ENCODE measurements around the gene DNM2.

Gene DNM2

DNA sequence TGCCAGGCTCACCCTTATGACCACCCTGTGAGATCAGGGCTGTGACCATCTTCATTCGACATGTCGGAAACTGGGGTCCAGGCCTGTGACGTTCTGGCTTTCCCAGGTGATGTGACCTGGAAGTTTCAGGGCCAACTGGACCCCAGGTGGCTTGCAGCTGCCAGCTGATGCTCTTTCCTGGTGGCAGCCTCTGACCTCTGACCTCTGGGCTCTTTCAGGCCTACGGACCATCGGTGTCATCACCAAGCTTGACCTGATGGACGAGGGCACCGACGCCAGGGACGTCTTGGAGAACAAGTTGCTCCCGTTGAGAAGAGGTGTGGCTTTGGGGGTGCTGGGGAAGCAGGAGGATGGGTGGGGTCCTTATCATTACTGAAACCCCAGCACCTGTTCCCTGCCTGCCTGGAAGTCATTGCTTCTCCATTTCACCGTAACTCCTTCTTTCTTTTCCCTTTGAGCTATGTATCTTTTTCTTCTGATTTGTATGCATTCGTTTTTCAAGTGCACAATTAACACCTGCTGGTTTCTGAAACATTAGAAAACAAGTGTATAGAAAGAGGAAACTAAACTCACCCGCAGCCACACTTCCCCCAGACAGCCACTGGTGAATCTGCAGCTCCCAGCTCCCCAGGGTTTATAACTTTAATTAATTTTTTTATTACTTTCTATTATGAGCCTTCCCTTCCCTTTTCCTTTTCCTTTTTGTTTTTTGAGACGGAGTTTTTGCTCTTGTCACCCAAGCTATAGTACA lies 59.2 kb downstream of the DNM2 start:
- Mint-ChIP-seq H3K4me3 (peak overlapping the region; percentile 2 to 14), H3K27me3 (no peaks in the 10 kb centered on the region), H3K36me3 (peaks cover 42 to 59% of the 10 kb centered on the region in 2 donors), H3K9me3 (no peaks in the 10 kb centered on the region), H3K4me1 (peaks cover 42 to 55% of the 10 kb centered on the region in 2 donors), H3K27ac (peak overlapping the region; percentile 39)
- peak; percentile 82 to 88 for ATAC-seq (replicated peaks)
- DNase-seq = no peak

- H3K4me1 Mint-ChIP-seq = peaks cover 48 to 69% of the 10 kb centered on the region in 2 donors
- H3K9me3 Mint-ChIP-seq = no peaks in the 10 kb centered on the region
- H3K36me3 Mint-ChIP-seq = peaks cover 56 to 68% of the 10 kb centered on the region in 2 donors
- peak overlapping the region; percentile 63 for H3K27ac Mint-ChIP-seq
- no peaks in the 10 kb centered on the region for H3K27me3 Mint-ChIP-seq
- H3K4me3 Mint-ChIP-seq = no peak overlapping the region
- no peak for DNase-seq
- ATAC-seq (replicated peaks) = peak in 1 of 2 donors; percentile 36
Observed at GRCh38 chr19:10780368-10780767, 62.5 kb downstream of the DNM2 start.

DNA sequence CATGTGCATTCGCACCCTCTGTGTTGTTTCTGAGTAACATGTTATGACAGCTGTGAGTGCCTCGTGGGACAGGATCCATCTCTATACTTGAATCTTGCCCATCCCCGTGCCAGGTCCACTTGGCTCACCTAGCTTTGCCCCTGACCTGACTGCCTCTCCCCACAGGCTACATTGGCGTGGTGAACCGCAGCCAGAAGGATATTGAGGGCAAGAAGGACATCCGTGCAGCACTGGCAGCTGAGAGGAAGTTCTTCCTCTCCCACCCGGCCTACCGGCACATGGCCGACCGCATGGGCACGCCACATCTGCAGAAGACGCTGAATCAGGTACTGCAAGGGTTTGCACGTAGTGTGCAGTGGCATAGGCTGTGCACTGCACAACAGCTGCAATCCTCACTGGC lies 64.9 kb downstream of the DNM2 start:
- H3K27ac Mint-ChIP-seq = no peak overlapping the region
- no peaks in the 10 kb centered on the region for H3K27me3 Mint-ChIP-seq
- DNase-seq (no peak), ATAC-seq (replicated peaks) (no peak)
- peaks cover 29 to 59% of the 10 kb centered on the region in 2 donors for H3K4me1 Mint-ChIP-seq
- no peaks in the 10 kb centered on the region for H3K9me3 Mint-ChIP-seq
- peaks cover 60 to 73% of the 10 kb centered on the region in 2 donors for H3K36me3 Mint-ChIP-seq
- H3K4me3 Mint-ChIP-seq = no peak overlapping the region

DNA sequence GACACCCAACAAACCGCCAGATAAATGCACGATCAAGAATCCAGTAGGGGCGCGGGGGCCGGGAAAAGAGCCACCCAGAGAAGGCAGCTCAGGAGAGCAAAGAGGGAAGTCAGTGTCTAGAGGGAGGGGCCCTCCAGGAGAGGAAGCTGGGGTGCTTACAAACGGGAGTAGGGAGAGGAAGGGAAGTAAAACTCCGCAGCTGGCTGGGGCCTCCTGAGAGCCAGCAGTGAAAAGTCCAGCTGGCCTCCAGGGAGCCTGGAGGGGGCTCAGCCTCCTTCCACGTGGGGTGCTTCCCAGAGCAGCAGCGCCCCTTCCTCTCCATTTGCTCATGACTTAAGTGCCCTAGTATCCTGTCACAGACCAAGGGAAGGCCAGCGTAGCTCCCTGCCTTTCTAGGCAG lies 66.4 kb downstream of the DNM2 start:
- peak overlapping the region; percentile 94 for H3K27ac Mint-ChIP-seq

DNA sequence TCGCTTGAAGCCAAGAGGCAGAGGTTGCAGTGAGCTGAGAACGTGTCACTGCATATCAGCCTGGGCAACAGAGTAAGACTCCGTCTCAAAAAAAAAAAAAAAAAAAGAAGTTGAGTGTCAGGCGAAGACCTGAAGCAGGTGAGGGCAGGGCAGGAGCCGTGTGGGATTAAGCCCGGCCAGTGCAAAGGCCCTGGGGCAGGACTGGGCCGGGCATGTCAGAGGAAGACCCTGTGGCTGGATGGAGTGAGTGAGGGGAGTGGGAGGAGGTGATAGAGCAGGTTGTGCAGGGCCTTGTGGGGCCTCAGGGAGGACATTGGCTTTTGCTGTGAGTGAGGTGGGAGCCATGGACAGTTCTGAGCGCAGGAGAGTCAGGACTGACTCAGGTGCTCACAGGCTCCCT lies 70.3 kb downstream of the DNM2 start:
- no peaks in the 10 kb centered on the region for H3K27me3 Mint-ChIP-seq
- H3K36me3 Mint-ChIP-seq = peaks cover 47 to 69% of the 10 kb centered on the region in 2 donors
- no peak for ATAC-seq (replicated peaks)
- H3K27ac Mint-ChIP-seq = peak overlapping the region; percentile 65
- DNase-seq = no peak
- no peak overlapping the region for H3K4me3 Mint-ChIP-seq
- peaks cover 10 to 28% of the 10 kb centered on the region in 2 donors for H3K4me1 Mint-ChIP-seq
- H3K9me3 Mint-ChIP-seq = no peaks in the 10 kb centered on the region

More for the DNA sequence above, 66.4 kb downstream of the DNM2 start:
- no peaks in the 10 kb centered on the region for H3K9me3 Mint-ChIP-seq
- DNase-seq (no peak), ATAC-seq (replicated peaks) (peak; percentile 38 to 62)
- H3K36me3 Mint-ChIP-seq = peaks cover 63 to 85% of the 10 kb centered on the region in 2 donors
- peaks cover 28 to 64% of the 10 kb centered on the region in 2 donors for H3K4me1 Mint-ChIP-seq
- H3K27me3 Mint-ChIP-seq = no peaks in the 10 kb centered on the region
- peak overlapping the region; percentile 11 to 14 for H3K4me3 Mint-ChIP-seq

GRCh38 chr19:10789866-10790265 lies 72.0 kb downstream of the DNM2 start:
- Mint-ChIP-seq H3K4me3 (no peak overlapping the region), H3K36me3 (peaks cover 47 to 67% of the 10 kb centered on the region in 2 donors), H3K9me3 (no peaks in the 10 kb centered on the region), H3K4me1 (peaks cover 2 to 18% of the 10 kb centered on the region in 2 donors), H3K27me3 (no peaks in the 10 kb centered on the region), H3K27ac (no peak overlapping the region)
- ATAC-seq (replicated peaks) = no peak
- no peak for DNase-seq

DNA sequence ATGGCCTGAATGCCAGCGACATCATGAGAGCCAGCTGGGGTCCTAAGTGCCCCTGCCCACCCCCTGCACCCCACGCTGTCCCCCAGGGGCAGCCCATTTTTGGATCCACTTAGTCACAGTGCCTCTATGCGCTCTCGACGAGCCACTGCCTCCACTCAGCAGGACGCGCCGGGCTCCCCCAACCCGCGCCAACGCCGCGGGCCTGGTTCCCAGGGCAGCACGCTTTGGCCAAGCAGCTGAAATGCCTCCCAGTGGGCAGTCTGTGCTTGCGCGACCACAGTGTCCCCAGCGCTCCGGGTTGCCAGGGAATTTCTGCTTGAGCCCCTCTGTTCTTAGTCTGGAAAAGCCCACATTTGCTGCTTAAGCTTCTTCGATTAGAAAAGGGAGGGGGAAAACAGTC lies 78.8 kb downstream of the DNM2 start:
- no peak for DNase-seq
- no peaks in the 10 kb centered on the region for H3K27me3 Mint-ChIP-seq
- H3K9me3 Mint-ChIP-seq = no peaks in the 10 kb centered on the region
- H3K27ac Mint-ChIP-seq = no peak overlapping the region
- H3K36me3 Mint-ChIP-seq = peaks cover 48 to 62% of the 10 kb centered on the region in 2 donors
- ATAC-seq (replicated peaks) = no peak
- no peak overlapping the region for H3K4me3 Mint-ChIP-seq
- H3K4me1 Mint-ChIP-seq = peaks cover 17 to 18% of the 10 kb centered on the region in 2 donors

DNA sequence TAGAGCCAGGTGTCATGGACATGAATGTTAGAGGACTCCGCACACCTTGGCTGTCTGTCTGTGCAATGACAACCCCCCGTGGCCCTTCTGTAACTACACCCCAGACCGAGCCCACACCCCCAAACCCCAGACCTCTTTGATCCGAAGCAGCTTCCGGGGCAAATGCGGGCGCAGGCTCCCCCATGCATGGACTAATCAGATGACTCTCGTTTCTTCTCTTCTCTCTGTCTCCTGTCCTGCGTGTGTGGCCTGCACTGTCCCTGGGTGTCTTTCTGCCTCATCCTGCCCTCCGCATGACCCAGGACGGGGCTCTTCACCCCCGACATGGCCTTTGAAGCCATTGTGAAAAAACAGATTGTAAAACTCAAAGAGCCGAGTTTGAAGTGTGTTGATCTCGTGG lies 79.2 kb downstream of the DNM2 start:
- Mint-ChIP-seq H3K27me3 (no peaks in the 10 kb centered on the region), H3K9me3 (no peaks in the 10 kb centered on the region), H3K4me3 (no peak overlapping the region), H3K27ac (peak overlapping the region; percentile 92), H3K4me1 (peaks cover 17 to 18% of the 10 kb centered on the region in 2 donors), H3K36me3 (peaks cover 47 to 61% of the 10 kb centered on the region in 2 donors)
- ATAC-seq (replicated peaks) = peak in 1 of 2 donors; percentile 1
- no peak for DNase-seq

DNA sequence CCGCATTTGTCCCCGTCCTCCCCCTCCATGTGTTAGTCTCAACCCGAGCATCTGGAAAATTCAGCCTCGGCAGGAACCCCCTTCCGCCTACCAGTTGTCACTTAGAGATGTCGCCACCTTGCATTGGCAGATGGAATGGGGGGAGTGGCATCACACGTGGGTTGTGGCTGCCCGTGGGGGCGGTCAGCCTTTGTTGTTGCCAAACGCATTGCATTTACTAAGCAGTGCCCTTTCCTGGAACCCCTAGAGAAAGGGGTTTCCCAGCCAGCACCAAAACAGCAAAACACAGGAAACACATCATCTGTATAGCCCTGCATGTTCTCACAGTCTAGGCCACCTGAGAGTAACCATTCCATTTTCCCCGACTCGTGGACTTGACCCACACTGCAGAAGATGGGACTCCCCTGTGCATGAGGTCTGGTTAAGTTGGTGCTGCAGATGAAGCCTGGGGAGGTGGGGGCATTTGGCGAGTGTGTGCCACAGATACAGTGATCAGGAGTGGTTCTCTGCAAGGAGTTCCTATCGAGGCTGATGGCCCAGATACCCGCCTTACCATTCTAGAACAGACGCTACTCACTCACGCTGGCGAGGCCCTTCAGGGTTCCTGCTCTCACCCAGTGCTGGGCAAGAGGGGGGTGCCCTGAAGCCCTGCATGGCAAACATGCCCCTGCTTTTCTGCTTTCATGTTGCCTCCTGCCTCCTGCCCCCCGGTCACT lies 79.8 kb downstream of the DNM2 start:
- Mint-ChIP-seq H3K4me3 (peak overlapping the region in 1 of 2 donors; percentile 46), H3K4me1 (peaks cover 17 to 18% of the 10 kb centered on the region in 2 donors), H3K36me3 (peaks cover 43 to 63% of the 10 kb centered on the region in 2 donors), H3K27me3 (no peaks in the 10 kb centered on the region), H3K9me3 (no peaks in the 10 kb centered on the region), H3K27ac (peak overlapping the region; percentile 92)
- DNase-seq (peak; percentile 66), ATAC-seq (replicated peaks) (peak; percentile 98 to 99)

DNA sequence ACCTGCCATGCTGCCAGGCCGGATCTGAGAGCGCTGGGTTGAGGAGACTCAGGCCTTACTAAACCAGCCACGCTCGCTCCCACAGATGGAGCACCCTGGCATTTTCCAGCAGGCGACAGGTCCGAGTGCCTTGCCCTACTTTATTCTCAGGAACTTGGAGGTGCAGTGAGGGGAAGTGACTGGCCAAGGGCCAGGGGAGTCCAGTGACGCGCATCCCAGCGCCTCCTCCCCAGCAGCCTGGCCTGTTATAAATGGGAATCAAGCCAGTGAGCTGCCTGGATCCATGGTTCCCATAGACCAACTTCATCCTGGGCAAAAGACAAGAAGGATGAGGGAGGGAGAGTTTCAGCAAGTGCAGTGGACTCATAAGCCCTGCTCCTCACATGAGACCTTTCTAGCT lies 82.6 kb downstream of the DNM2 start:
- H3K9me3 Mint-ChIP-seq = no peaks in the 10 kb centered on the region
- H3K36me3 Mint-ChIP-seq = peaks cover 37 to 67% of the 10 kb centered on the region in 2 donors
- no peak overlapping the region for H3K4me3 Mint-ChIP-seq
- H3K4me1 Mint-ChIP-seq = peaks cover 14 to 18% of the 10 kb centered on the region in 2 donors
- DNase-seq (no peak), ATAC-seq (replicated peaks) (no peak)
- no peaks in the 10 kb centered on the region for H3K27me3 Mint-ChIP-seq
- H3K27ac Mint-ChIP-seq = no peak overlapping the region

DNA sequence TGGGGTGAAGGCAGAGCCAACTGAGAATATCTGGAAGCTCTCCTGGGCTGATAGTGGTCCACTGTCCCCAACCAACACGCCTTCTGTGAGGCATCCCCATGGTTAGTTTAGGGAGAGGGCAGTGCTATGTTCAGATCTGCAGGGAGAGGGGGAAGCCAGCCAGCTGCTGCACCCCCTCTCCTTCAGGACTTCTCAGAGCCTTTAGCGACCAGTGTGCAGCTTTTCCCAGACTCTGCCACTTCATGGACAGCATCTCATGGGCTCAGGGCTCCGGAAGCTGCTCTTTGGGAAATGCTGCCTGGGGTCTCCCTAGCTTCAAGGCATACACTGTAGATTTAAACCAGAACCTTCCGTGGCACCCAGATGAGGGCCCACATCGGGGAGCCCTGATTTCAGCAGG lies 84.6 kb downstream of the DNM2 start:
- DNase-seq (no peak), ATAC-seq (replicated peaks) (no peak)
- Mint-ChIP-seq H3K36me3 (peaks cover 33 to 67% of the 10 kb centered on the region in 2 donors), H3K27me3 (no peaks in the 10 kb centered on the region), H3K27ac (no peak overlapping the region), H3K4me3 (no peak overlapping the region), H3K4me1 (peaks cover 10 to 11% of the 10 kb centered on the region in 2 donors), H3K9me3 (no peaks in the 10 kb centered on the region)

DNA sequence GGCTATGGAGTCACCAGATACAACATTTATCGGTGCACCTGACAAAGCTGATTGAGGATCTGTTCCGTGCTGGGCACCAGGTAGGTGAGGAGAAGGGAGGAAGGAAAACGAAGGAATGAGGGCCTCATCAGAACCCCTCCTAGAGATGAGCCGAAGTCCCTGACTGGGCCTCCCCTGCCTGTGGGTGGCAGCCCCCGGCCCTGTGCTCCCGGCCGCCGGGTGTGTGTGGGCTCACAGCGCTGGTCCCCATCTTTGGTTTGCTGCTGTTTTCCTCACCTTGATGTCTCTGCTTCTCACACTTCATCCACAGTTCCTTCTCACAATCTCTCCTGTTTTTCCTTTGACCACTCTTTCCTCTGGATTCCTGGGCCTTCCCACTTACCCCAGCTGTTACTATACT lies 85.4 kb downstream of the DNM2 start:
- peaks cover 3% of the 10 kb centered on the region in 2 donors for H3K4me1 Mint-ChIP-seq
- ATAC-seq (replicated peaks) = no peak

GRCh38 chr19:10805065-10805757 lies 87.3 kb downstream of the DNM2 start:
- Mint-ChIP-seq H3K27me3 (no peaks in the 10 kb centered on the region), H3K27ac (peak overlapping the region; percentile 78), H3K4me3 (no peak overlapping the region), H3K9me3 (no peaks in the 10 kb centered on the region), H3K4me1 (peaks cover 7 to 8% of the 10 kb centered on the region in 2 donors), H3K36me3 (peaks cover 39 to 63% of the 10 kb centered on the region in 2 donors)
- DNase-seq (no peak), ATAC-seq (replicated peaks) (no peak)

More for the DNA sequence above, 85.4 kb downstream of the DNM2 start:
- H3K27ac Mint-ChIP-seq = no peak overlapping the region
- H3K9me3 Mint-ChIP-seq = no peaks in the 10 kb centered on the region
- peaks cover 30 to 60% of the 10 kb centered on the region in 2 donors for H3K36me3 Mint-ChIP-seq
- DNase-seq = no peak
- H3K27me3 Mint-ChIP-seq = no peaks in the 10 kb centered on the region
- no peak overlapping the region for H3K4me3 Mint-ChIP-seq

DNA sequence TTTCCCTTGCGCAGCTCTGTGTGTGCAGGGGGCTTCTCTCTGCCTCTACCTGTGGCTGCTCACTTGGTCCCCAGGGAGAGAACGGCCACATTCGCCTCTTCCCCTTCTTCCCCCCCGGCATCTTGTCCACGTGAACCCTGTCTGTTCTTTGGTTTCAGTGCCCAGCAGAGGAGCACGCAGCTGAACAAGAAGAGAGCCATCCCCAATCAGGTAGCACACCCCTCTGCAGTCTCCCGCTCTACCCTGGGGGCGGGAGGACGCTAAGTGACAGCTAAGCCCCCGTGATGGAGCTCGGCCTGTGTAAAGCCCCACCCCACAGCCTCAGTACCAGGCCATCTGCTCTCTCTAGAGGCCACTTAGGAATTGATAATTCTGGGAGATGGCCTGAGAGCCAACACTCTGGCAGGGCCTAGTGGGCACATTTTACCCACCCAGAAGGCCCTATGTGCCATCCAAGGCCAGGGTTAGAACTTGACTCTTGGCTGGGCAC lies 87.9 kb downstream of the DNM2 start:
- H3K36me3 Mint-ChIP-seq = peaks cover 38 to 63% of the 10 kb centered on the region in 2 donors
- H3K9me3 Mint-ChIP-seq = no peaks in the 10 kb centered on the region

More for the DNA sequence above, 87.9 kb downstream of the DNM2 start:
- Mint-ChIP-seq H3K4me3 (no peak overlapping the region), H3K4me1 (peaks cover 7 to 8% of the 10 kb centered on the region in 2 donors), H3K27ac (no peak overlapping the region), H3K27me3 (no peaks in the 10 kb centered on the region)
- DNase-seq (no peak), ATAC-seq (replicated peaks) (no peak)

All from stimulated activated naive B cell treated with anti-CD40 and anti-IgM and Interleukin-4, amounts not matched to agents 10 μg/mL and 1 μg/mL and 100 μg/mL, for 72 hours (primary cell).